ENCODE data around the gene RBM41. TPM values are rescaled to one million over a fixed set of nuclear protein-coding genes. Genes with fewer than 3 reads are reported as not detected.

The RBM41 gene
- total RNA-seq, 1 donor from 2014 or later, result 31.4 TPM

DNA sequence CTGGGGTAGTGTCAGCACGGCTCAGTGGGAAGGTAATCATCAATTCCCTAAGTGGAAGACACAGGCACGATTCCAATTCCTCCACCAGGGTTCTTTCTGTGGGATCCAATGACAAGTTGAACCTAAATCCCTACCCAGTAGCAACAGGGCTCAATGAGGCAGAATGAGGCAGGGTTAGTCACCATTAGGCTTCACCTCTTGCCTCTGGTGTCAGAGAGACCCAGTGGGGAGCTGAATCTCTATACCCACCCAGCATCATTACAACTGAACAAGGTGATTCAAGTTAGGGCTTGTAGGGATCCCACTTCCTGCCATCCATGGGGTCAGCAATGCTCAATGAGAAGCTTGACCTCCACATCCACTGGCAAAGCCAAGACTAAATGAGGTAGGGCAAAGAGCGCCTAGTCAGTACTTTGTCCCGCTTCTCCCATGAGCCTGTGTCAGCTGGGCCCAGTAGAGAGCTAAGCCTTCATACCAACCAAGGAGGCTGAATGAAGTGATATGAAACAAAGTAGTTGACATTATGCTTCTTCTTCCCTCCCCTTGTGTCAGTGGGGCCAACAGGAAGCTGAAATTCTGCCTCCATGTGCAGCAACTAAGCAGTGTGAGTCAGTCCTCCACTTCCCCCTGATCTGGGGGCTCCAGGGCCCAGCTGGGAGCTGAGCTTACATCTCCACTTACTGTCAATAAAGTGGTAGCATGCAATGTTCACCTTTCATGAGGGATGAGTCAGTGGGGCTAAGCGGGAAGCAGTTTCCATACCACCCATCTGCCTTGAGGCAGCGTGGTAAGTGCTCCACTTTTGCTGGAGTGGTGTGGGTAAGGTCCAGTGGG lies 36.4 kb upstream of the RBM41 start:
- peak overlapping the region; percentile 75 for H3K4me3 Mint-ChIP-seq (ENCODE audit: low read depth)
- peaks cover 6% of the 10 kb centered on the region for H3K36me3 Mint-ChIP-seq (ENCODE audit: insufficient read depth)
- TF ChIP-seq, protein P1, sequence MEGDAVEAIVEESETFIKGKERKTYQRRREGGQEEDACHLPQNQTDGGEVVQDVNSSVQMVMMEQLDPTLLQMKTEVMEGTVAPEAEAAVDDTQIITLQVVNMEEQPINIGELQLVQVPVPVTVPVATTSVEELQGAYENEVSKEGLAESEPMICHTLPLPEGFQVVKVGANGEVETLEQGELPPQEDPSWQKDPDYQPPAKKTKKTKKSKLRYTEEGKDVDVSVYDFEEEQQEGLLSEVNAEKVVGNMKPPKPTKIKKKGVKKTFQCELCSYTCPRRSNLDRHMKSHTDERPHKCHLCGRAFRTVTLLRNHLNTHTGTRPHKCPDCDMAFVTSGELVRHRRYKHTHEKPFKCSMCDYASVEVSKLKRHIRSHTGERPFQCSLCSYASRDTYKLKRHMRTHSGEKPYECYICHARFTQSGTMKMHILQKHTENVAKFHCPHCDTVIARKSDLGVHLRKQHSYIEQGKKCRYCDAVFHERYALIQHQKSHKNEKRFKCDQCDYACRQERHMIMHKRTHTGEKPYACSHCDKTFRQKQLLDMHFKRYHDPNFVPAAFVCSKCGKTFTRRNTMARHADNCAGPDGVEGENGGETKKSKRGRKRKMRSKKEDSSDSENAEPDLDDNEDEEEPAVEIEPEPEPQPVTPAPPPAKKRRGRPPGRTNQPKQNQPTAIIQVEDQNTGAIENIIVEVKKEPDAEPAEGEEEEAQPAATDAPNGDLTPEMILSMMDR (IDR thresholded peaks at IDR 0.05; ENCODE audit: unreplicated experiment), result no peak
- no peaks in the 10 kb centered on the region for H3K27me3 Mint-ChIP-seq
- no peak for DNase-seq (ENCODE audit: low spot score, unreplicated experiment)
- no peaks in the 10 kb centered on the region for H3K4me1 Mint-ChIP-seq (ENCODE audit: low read depth)
- H3K27ac Mint-ChIP-seq, result no peak overlapping the region
- peaks cover 3% of the 10 kb centered on the region for H3K9me3 Mint-ChIP-seq (ENCODE audit: low read depth)

DNA sequence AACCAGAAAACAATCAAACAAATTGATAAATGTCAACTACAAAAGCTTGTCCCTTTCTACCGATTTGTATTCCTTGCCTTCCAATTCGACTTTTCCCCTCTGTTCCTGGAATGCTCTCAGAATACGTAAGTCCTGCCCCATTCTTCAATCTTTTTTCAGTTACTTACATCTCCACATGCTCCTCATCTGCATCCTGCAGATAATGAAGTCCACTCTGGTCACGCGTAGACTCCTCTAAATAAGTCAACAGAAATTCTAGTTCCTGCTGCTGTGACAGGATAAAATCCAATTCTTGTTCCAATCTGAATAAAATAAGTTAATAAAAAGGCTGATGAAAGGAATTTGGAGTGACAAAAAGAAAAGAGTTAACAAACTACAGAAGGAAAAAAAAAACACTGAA lies 34.4 kb upstream of the RBM41 start:
- peaks cover 7% of the 10 kb centered on the region for H3K36me3 Mint-ChIP-seq (ENCODE audit: insufficient read depth)
- H3K4me1 Mint-ChIP-seq (ENCODE audit: low read depth), result no peaks in the 10 kb centered on the region
- H3K27ac Mint-ChIP-seq, result no peak overlapping the region
- TF ChIP-seq, protein P1 (IDR thresholded peaks at IDR 0.05; ENCODE audit: unreplicated experiment), result no peak
- DNase-seq (ENCODE audit: low spot score, unreplicated experiment), result no peak
- peaks cover 3% of the 10 kb centered on the region for H3K9me3 Mint-ChIP-seq (ENCODE audit: low read depth)
- H3K27me3 Mint-ChIP-seq, result no peaks in the 10 kb centered on the region
- no peak overlapping the region for H3K4me3 Mint-ChIP-seq (ENCODE audit: low read depth)

DNA sequence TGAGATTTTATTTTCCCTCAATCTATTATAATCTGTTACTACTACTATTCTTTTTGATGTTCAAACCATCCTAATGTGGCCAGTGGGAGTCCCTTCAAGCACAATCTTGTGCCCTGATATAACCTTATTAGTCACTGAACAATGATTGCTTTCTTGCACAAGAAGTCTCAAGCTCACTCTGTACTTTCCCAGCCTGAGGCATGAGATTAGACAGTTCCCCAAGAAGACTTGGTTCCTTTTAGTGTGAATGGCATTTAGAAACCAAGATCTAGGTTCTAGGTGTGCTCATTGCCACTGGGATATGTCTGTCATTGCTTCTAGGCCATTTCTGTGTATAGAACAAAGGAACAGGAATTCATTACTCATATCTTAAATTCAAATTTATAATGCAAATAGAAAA lies 28.0 kb upstream of the RBM41 start:
- peaks cover 1% of the 10 kb centered on the region for H3K36me3 Mint-ChIP-seq (ENCODE audit: insufficient read depth)
- TF ChIP-seq, protein P1 (IDR thresholded peaks at IDR 0.05; ENCODE audit: unreplicated experiment), result no peak
- peaks cover 5% of the 10 kb centered on the region for H3K9me3 Mint-ChIP-seq (ENCODE audit: low read depth)
- no peak for DNase-seq (ENCODE audit: low spot score, unreplicated experiment)
- no peak overlapping the region for H3K4me3 Mint-ChIP-seq (ENCODE audit: low read depth)
- no peaks in the 10 kb centered on the region for H3K4me1 Mint-ChIP-seq (ENCODE audit: low read depth)
- H3K27ac Mint-ChIP-seq, result no peak overlapping the region
- H3K27me3 Mint-ChIP-seq, result no peaks in the 10 kb centered on the region

DNA sequence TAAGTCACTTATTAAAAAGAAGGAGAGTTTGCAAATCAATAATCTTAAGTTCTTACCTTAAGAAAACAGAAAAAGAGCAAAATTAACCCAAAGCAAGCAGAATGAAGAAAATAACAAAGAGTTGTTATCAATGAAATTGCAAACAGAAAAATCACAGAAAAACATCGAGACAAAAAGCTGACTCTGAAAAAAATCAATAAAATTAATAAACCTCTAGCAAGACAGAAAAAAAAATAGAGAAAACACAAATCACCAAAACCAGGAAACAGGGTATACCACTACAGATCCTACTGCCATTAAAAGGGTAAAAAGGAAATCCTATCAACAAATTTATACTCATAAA lies 17.3 kb upstream of the RBM41 start:
- H3K4me3 Mint-ChIP-seq (ENCODE audit: low read depth), result no peak overlapping the region
- DNase-seq (ENCODE audit: low spot score, unreplicated experiment), result no peak
- TF ChIP-seq, protein P1 (IDR thresholded peaks at IDR 0.05; ENCODE audit: unreplicated experiment), result no peak
- no peak overlapping the region for H3K27ac Mint-ChIP-seq
- no peaks in the 10 kb centered on the region for H3K27me3 Mint-ChIP-seq
- peaks cover 17% of the 10 kb centered on the region for H3K9me3 Mint-ChIP-seq (ENCODE audit: low read depth)
- H3K4me1 Mint-ChIP-seq (ENCODE audit: low read depth), result peaks cover 4% of the 10 kb centered on the region
- H3K36me3 Mint-ChIP-seq (ENCODE audit: insufficient read depth), result peaks cover 9% of the 10 kb centered on the region

DNA sequence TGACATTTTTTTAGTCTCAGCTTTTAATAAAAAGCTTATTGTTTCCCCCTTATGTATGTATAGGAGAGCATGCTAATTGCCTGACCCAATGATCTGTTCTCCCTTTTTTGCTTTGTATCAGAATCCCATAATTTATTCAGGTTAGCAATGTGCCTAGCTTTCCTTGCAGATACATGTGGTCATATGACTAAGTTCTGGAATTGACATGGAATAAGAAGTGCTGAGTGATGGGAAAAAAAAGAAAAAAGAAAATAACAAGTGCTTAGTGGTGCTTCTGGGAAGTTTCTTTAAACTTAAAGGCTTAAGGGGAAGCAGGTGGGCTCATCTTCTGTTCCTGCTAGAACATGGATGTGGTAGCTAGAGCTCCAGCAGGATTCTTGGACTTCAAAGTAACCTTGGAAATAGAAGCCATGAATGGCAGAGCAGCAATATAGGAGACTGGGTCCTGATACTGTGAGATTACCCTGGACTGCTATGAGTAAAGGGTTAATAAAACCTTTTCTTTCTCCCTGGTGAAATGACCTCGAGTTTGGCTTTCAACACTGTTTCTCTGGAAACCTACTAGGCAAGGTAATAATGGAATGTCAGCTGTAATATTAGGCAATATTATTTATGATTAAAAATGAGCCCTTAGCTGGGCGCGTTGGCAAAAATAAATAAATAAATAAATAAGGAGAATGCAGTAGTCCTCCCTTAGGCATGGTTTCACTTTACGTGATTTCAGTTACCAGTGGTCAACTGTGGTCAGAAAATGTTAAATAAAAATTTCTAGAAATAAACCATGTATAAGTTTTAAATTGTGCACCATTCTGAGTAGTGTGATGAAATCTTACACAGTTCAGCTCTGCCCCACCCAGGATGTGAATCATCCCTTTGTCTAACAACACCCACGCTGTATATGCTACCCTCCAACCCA lies 16.7 kb upstream of the RBM41 start:
- peaks cover 19% of the 10 kb centered on the region for H3K9me3 Mint-ChIP-seq (ENCODE audit: low read depth)
- no peak for DNase-seq (ENCODE audit: low spot score, unreplicated experiment)
- H3K4me3 Mint-ChIP-seq (ENCODE audit: low read depth), result no peak overlapping the region

More for the DNA sequence above, 16.7 kb upstream of the RBM41 start:
- H3K4me1 Mint-ChIP-seq (ENCODE audit: low read depth), result peaks cover 4% of the 10 kb centered on the region
- H3K27ac Mint-ChIP-seq, result no peak overlapping the region
- H3K27me3 Mint-ChIP-seq, result no peaks in the 10 kb centered on the region
- TF ChIP-seq, protein P1 (IDR thresholded peaks at IDR 0.05; ENCODE audit: unreplicated experiment), result no peak
- H3K36me3 Mint-ChIP-seq (ENCODE audit: insufficient read depth), result peaks cover 9% of the 10 kb centered on the region

All from progenitor cell of endocrine pancreas (in vitro differentiated cells).